Fibroblast of the aortic adventitia (primary cell): ENCODE data around the gene RDH12. TPM values are rescaled to one million over a fixed set of nuclear protein-coding genes. Genes with fewer than 3 reads are reported as not detected.

ENCODE experiments used
- DNase-seq: peaks from one replicate; pipeline ENCODE4 v3.0.0-alpha.2; 2010; ENCODE audit warnings: low read depth
- H3K4me3 ChIP-seq: 2 replicates; pipeline ENCODE4 v1.5.1; 2011; ENCODE audit warnings: low read depth, mild to moderate bottlenecking, control low read depth, low read length, moderate library complexity
- small RNA-seq: library from RNA; depleted of rRNA; stranded (forward); fragments of <200 nt; gene quantifications from one replicate; pipeline ENCODE3, GENCODE V24; 2012
- total RNA-seq: library from RNA; depleted of rRNA; stranded (reverse); fragments of >200 nt; gene quantifications from 2 replicates; pipeline ENCODE4 v1.2.3, GENCODE V29; 2012; ENCODE audit warnings: low replicate concordance
- TF ChIP-seq, protein P1 (sequence below): IDR thresholded peaks from 2 replicates; pipeline ENCODE4 v1.5.1; 2011; ENCODE audit warnings: mild to moderate bottlenecking, low read length, control low read depth, inconsistent platforms; ENCODE audit not compliant: insufficient read depth

RDH12 gene
- total RNA-seq, 1 donor: not detected

GRCh38 chr14:67766035-67766680 is 64.5 kb downstream of the RDH12 start:
- DNase-seq: no peak
- no peak overlapping the region for H3K4me3 ChIP-seq
- TF ChIP-seq, protein P1, sequence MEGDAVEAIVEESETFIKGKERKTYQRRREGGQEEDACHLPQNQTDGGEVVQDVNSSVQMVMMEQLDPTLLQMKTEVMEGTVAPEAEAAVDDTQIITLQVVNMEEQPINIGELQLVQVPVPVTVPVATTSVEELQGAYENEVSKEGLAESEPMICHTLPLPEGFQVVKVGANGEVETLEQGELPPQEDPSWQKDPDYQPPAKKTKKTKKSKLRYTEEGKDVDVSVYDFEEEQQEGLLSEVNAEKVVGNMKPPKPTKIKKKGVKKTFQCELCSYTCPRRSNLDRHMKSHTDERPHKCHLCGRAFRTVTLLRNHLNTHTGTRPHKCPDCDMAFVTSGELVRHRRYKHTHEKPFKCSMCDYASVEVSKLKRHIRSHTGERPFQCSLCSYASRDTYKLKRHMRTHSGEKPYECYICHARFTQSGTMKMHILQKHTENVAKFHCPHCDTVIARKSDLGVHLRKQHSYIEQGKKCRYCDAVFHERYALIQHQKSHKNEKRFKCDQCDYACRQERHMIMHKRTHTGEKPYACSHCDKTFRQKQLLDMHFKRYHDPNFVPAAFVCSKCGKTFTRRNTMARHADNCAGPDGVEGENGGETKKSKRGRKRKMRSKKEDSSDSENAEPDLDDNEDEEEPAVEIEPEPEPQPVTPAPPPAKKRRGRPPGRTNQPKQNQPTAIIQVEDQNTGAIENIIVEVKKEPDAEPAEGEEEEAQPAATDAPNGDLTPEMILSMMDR: no peak

DNA sequence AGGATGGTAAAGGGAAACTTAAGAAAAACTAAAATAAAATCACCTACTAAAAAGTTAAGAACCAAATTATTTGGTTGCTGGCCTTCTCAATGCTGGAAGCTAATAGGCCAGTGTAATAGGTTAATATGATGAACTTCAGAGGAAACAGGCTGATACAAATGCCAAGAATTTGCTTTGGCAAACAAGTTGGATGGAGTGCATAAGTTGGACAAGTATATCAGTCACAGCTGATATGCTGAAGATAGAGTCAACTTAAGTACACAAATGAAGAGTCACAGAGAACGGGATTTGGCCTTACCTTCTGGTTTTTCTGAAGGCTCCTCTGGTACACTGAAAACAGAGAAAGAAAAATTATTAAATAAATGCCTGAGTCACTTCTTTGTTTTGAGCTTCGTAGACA is 66.5 kb downstream of the RDH12 start:
- peak; percentile 1 for DNase-seq
- TF ChIP-seq, protein P1: no peak
- H3K4me3 ChIP-seq: no peak overlapping the region

DNA sequence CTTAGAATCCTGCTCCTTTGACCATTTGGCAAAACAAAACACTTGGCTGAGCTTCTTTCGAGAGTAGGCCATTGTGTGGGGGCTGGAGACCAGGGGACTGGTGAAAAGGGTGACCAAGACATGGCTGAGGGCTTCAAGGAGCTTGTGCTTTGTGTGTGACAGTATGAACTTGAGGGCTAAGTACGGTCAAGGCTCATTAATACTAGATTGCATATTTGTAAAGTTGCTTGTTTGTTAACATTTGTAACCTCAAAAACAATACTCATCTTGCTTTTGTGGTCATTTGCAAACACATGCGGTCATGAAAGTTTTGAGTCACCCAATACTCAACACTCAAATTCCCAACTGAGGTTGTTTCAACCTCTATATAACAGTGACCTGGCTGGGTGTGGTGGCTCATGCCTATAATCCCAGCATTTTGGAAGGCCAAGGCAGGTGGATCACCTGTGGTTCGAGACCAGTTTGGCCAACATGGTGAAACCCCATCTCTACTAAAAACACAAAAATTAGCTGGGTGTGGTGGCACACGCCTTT is 72.2 kb downstream of the RDH12 start:
- DNase-seq: no peak
- TF ChIP-seq, protein P1: no peak
- H3K4me3 ChIP-seq: no peak overlapping the region

DNA sequence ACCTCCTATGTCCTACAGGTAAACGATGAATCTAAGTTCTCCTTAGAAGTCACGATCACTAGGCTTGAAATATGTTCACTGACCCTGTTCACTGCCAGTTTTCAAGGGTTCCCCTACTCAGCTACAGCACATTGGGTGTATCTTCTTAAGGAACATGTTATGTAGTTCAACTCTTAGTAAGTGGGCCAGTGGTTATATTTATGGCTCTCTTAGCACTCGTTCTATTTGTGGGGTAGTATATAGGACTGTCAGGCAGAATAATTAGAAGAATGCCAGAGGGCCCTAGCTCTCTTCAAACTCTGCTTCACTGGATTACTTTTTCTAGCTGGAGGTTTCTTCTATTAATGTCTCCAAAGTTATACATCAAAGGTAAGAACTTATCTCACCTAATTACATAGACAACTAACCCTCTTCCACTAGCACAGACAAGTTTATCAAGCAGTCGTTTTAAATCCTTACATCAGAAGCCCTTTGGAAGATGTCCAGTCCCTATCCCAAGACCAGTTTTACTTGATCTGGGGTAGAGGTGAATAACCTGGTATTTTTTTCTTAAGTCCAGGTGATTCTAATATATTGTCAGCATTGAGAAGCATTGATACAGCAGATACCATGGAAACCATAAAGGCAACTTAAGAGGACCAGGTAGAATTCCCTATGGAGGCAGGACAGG is 75.1 kb downstream of the RDH12 start:
- no peak overlapping the region for H3K4me3 ChIP-seq
- no peak for DNase-seq
- TF ChIP-seq, protein P1: no peak

DNA sequence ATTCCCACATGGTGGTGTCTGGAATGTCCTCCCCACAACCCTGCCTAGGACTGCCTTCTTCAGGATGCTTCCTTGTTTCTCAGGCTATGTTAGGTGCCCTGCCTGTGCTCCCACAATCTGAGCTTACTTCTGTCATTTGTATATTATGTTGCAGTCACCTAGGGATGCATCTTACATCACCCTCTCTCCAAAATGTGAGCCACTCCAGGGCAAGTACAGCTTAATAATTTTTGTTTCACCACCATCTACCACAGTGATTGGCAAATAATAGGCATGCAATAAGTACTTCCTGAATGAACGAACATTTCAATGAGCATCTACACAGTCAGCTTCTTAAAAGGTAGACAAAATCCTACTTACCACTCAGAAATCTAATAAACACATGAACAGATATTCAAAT is 77.1 kb downstream of the RDH12 start:
- DNase-seq: no peak
- H3K4me3 ChIP-seq: no peak overlapping the region
- TF ChIP-seq, protein P1: no peak

- TF ChIP-seq, protein P1: no peak
- DNase-seq: no peak
- H3K4me3 ChIP-seq: no peak overlapping the region
Observed at GRCh38 chr14:67782090-67782489, 80.4 kb downstream of the RDH12 start.

Small RNA genes lying within 50 kb of the gene (small RNA-seq; reads per million reads assigned to genes)
- not detected for gene AL049779.3
- not detected for gene RN7SL369P
- gene RNA5SP386: not detected

Other genes starting within 250 kb of the RDH12 start
- gene TMEM229B, start 213.2 kb upstream of the RDH12 start, total RNA-seq: 0.81 and 1.8 TPM in 2 replicates
- 0.45 TPM in 1 of 2 replicates, not detected in the other for gene PLEKHH1, start 168.6 kb upstream of the RDH12 start, total RNA-seq
- 8.0 and 16.8 TPM in 2 replicates for gene PIGH, start 101.6 kb upstream of the RDH12 start, total RNA-seq
- gene ARG2, start 82.0 kb upstream of the RDH12 start, total RNA-seq: 0.74 and 7.0 TPM in 2 replicates
- gene VTI1B, start 27.3 kb upstream of the RDH12 start, total RNA-seq: 48.5 and 69.0 TPM in 2 replicates
- gene RDH11, start 6.1 kb upstream of the RDH12 start, total RNA-seq: 78.9 and 110 TPM in 2 replicates
- 24.3 and 30.8 TPM in 2 replicates for gene ZFYVE26, start 114.7 kb downstream of the RDH12 start, total RNA-seq
- 28.5 and 28.7 TPM in 2 replicates for gene RAD51B, start 117.9 kb downstream of the RDH12 start, total RNA-seq